PFSK-1 (cell line): Measurements from ENCODE around the gene SMNDC1.

Source experiments
- FOXP2 ChIP-seq: optimal IDR thresholded peaks from 2 replicates; pipeline ENCODE3; 2011; ENCODE audit warnings: borderline replicate concordance, control low read depth, inconsistent platforms; ENCODE audit not compliant: insufficient read depth; ENCODE audit errors: extremely low read length, extremely low read depth
- POLR2AphosphoS5 ChIP-seq: IDR thresholded peaks from 2 replicates; pipeline ENCODE4 v1.6.1; 2012; ENCODE audit warnings: low read depth, mild to moderate bottlenecking, control low read depth, low read length, moderate library complexity
- SIN3A ChIP-seq: IDR thresholded peaks from 2 replicates; pipeline ENCODE4 v1.6.1; 2012; ENCODE audit warnings: mild to moderate bottlenecking, low read length, moderate library complexity, borderline replicate concordance; ENCODE audit not compliant: insufficient read depth
- TAF1 ChIP-seq: IDR thresholded peaks from 2 replicates; pipeline ENCODE4 v1.6.1; 2012; ENCODE audit warnings: low read length, control low read depth, borderline replicate concordance; ENCODE audit not compliant: insufficient read depth
- TF ChIP-seq, protein P1 (sequence below), 2 experiments: IDR thresholded peaks; 2 replicates each; pipeline versions ENCODE4 v1.6.1 to v1.8.0; 2011 to 2012; ENCODE audit warnings: low read depth in 2 of 2, low read length in 2 of 2, control low read depth in 1 of 2, inconsistent platforms in 1 of 2, mild to moderate bottlenecking in 1 of 2, moderate library complexity in 1 of 2; ENCODE audit not compliant: insufficient read depth in 1 of 2

The SMNDC1 gene

DNA sequence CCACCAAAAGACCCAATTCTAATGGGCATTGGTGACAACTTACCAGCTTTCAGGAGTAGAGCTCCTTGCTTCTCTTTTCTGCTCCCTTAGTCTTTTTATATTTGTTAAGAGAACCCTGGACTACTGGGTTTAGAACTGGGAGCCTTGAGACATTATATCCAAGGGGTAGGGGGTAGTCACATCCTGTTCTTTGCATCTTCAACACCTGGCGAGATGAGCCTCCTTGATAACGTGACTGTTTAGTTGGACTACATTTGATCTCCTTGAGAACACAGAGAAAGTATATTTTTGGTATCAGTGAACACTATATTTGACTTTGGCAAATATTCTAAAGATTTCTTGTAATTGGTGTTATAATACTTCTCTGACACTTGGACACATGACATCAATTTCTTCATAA, 9.0 kb upstream of the SMNDC1 start:
- TF ChIP-seq FOXP2 (no peak), SIN3A (no peak), TAF1 (no peak), POLR2AphosphoS5 (no peak)
- TF ChIP-seq, protein P1, sequence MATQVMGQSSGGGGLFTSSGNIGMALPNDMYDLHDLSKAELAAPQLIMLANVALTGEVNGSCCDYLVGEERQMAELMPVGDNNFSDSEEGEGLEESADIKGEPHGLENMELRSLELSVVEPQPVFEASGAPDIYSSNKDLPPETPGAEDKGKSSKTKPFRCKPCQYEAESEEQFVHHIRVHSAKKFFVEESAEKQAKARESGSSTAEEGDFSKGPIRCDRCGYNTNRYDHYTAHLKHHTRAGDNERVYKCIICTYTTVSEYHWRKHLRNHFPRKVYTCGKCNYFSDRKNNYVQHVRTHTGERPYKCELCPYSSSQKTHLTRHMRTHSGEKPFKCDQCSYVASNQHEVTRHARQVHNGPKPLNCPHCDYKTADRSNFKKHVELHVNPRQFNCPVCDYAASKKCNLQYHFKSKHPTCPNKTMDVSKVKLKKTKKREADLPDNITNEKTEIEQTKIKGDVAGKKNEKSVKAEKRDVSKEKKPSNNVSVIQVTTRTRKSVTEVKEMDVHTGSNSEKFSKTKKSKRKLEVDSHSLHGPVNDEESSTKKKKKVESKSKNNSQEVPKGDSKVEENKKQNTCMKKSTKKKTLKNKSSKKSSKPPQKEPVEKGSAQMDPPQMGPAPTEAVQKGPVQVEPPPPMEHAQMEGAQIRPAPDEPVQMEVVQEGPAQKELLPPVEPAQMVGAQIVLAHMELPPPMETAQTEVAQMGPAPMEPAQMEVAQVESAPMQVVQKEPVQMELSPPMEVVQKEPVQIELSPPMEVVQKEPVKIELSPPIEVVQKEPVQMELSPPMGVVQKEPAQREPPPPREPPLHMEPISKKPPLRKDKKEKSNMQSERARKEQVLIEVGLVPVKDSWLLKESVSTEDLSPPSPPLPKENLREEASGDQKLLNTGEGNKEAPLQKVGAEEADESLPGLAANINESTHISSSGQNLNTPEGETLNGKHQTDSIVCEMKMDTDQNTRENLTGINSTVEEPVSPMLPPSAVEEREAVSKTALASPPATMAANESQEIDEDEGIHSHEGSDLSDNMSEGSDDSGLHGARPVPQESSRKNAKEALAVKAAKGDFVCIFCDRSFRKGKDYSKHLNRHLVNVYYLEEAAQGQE (IDR thresholded peaks at IDR 0.05; ENCODE audit: insufficient read depth in 1 of 2, low read depth in 2 of 2, low read length in 2 of 2): no peak

DNA sequence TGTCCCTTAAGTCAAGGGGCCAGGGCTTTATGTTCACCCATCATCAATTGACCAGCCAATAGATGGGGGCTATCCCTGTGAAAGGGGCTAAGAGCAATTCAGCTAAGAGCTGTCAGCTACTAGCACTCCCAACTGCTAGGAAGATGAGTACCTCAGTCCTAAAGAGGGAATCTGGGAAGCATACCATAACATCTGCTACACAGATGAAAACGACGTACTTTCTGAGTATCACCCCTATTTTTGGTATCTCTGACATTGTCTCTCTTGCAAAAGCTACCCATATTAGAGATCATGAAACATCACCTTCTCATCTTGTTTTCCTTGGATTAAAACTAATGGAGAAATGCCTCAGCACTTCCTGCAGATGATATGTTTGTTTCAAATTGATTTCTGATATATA, 7.5 kb upstream of the SMNDC1 start:
- TF ChIP-seq TAF1 (no peak), SIN3A (no peak), POLR2AphosphoS5 (no peak), FOXP2 (no peak)
- TF ChIP-seq, protein P1 (IDR thresholded peaks at IDR 0.05; ENCODE audit: insufficient read depth in 1 of 2, low read depth in 2 of 2, low read length in 2 of 2): no peak

DNA sequence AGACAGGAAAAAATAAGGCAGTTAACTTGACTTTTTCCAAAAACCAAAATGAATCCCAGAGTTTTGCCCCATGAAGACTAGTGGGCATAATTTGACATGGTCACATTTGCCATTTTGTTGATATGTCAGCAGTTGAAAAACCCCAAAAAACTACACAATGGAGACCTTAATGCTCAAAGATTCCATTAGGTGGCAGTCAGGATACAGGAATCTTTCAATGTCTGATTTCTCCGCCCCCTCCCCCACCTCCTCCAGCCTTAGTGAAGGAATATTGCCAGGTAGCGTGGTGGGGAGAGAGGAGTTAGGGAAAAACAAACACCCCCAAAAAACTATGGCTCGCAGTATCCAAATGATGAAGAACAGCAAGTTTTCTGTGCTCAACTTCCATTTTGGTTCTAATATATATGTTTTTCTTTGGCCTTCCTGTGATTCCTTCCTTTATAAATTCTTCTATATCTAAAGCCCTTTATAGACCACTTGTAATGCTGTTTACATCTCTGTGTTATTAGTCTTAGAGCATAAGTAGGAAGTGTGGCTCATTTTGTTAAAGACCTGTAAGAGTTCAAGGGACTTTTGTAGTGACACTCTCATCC, 6.7 kb upstream of the SMNDC1 start:
- TF ChIP-seq FOXP2: no peak
- no peak for TF ChIP-seq TAF1
- TF ChIP-seq POLR2AphosphoS5: no peak
- TF ChIP-seq, protein P1 (IDR thresholded peaks at IDR 0.05; ENCODE audit: insufficient read depth in 1 of 2, low read depth in 2 of 2, low read length in 2 of 2): no peak
- TF ChIP-seq SIN3A: no peak

DNA sequence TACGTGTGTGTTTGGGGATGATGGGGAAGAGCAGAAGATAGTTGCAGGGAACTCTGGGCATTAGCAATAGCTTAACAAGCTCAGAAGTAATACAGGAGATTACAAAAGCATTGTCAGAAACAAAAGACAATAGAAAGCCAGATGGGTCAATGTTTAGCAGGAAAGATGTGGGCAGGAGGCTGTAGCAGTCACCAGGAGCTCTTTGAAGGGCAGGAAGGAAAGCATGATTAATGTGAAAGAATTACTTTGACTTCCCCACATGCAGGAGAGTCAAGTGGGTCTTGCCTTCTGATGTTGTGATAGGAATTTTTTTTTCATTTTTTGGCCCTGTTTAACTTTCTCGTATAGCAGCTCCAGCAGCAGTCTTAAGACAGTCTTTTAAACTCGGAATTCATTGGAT, 6.0 kb upstream of the SMNDC1 start:
- TF ChIP-seq, protein P1 (IDR thresholded peaks at IDR 0.05; ENCODE audit: insufficient read depth in 1 of 2, low read depth in 2 of 2, low read length in 2 of 2): no peak
- no peak for TF ChIP-seq POLR2AphosphoS5
- TF ChIP-seq TAF1: no peak
- TF ChIP-seq SIN3A: no peak
- no peak for TF ChIP-seq FOXP2

DNA sequence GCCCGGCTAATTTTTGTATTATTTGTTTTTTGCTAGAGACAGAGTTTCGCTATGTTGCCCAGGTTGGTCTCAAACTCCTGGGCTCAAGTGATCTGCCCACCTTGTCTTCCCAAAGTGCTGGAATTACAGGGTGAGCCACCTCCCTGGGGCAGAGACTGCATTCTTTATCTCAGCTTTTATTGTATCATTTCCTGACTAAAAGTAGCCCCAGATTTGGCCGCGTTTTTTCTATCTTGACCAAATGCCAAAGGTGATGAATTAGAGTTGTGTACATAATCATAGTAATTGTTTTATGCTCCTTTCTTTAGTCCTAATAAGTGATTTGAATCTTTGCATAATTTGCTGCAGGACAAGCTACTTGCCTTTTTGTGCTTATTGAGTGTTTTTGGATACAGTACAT, 3.1 kb upstream of the SMNDC1 start:
- TF ChIP-seq SIN3A: no peak
- no peak for TF ChIP-seq FOXP2
- no peak for TF ChIP-seq POLR2AphosphoS5
- TF ChIP-seq TAF1: no peak
- TF ChIP-seq, protein P1 (IDR thresholded peaks at IDR 0.05; ENCODE audit: insufficient read depth in 1 of 2, low read depth in 2 of 2, low read length in 2 of 2): no peak
